Upper lobe of right lung (tissue), 1 donor: ENCODE measurements around the gene ZFHX3. TPM values are rescaled to one million over a fixed set of nuclear protein-coding genes. Genes with fewer than 3 reads are reported as not detected.
A peak's percentile ranks its signal among the peaks of the same experiment; 100 is the strongest.

Experiments used
- ATAC-seq: fragments of 200-7000 bp; cut with Tn5 transposase; one replicate; pipeline ENCODE4 v1.9.1; 2020; ENCODE audit warnings: mild to moderate bottlenecking, moderate library complexity
- DNase-seq: peaks from one replicate; pipeline ENCODE4 v3.0.0-alpha.2; 2020
- H3K27ac ChIP-seq: fragments of 200-600 bp; one replicate; pipeline ENCODE4 v1.8.0; 2022
- H3K27me3 ChIP-seq: fragments of 200-600 bp; one replicate; pipeline ENCODE4 v1.8.0; 2022; ENCODE audit warnings: mild to moderate bottlenecking
- H3K36me3 ChIP-seq: fragments of 200-600 bp; one replicate; pipeline ENCODE4 v1.8.0; 2022
- H3K4me1 ChIP-seq: fragments of 200-600 bp; one replicate; pipeline ENCODE4 v1.8.0; 2022
- H3K4me3 ChIP-seq: fragments of 200-600 bp; one replicate; pipeline ENCODE4 v1.8.0; 2022; ENCODE audit warnings: mild to moderate bottlenecking
- H3K9me3 ChIP-seq: fragments of 200-600 bp; one replicate; pipeline ENCODE4 v1.8.0; 2022
- CTCF ChIP-seq: fragments of 200-600 bp; IDR thresholded peaks from one replicate; pipeline ENCODE4 v1.8.0; 2022; ENCODE audit warnings: antibody characterized with exemption
- intact Hi-C: fragments of 100-400 bp; cut with DNase I; formaldehyde crosslinking; loops from one replicate; pipeline ENCODE4 v1.11.0; 2022
- total RNA-seq: library from RNA; stranded (reverse); fragmentation: NEBNext Ultra II Directional; extraction: Animal tissue kit (Norgen Biotek cat#: 25700); gene quantifications from one replicate; pipeline ENCODE4 v1.2.1, GENCODE V29; 2021
- donor health status: DM: no; HTN: yes; CAD: no; lungs with severe emphysema.

ZFHX3 gene
- total RNA-seq, 1 donor from 2014 or later = 29.0 TPM

GRCh38 chr16:72952404-72952803 lies 95.5 kb downstream of the ZFHX3 start:
- DNase-seq (no peak), ATAC-seq (no peak)
- TF ChIP-seq CTCF = no peak
- no peak overlapping the region for H3K4me3 ChIP-seq
- no peaks in the 10 kb centered on the region for H3K27me3 ChIP-seq
- H3K27ac ChIP-seq = no peak overlapping the region
- peaks cover 4% of the 10 kb centered on the region for H3K4me1 ChIP-seq
- H3K9me3 ChIP-seq = no peaks in the 10 kb centered on the region
- H3K36me3 ChIP-seq = peaks cover 20% of the 10 kb centered on the region
- intact Hi-C loops = no loop called here

- intact Hi-C loops = no loop called here
- H3K27ac ChIP-seq = no peak overlapping the region
- no peak overlapping the region for H3K4me3 ChIP-seq
- no peak for TF ChIP-seq CTCF
- peaks cover 15% of the 10 kb centered on the region for H3K36me3 ChIP-seq
- DNase-seq = no peak
- peaks cover 5% of the 10 kb centered on the region for H3K4me1 ChIP-seq
- no peak for ATAC-seq
- H3K27me3 ChIP-seq = no peaks in the 10 kb centered on the region
- no peaks in the 10 kb centered on the region for H3K9me3 ChIP-seq
Measured at GRCh38 chr16:72951916-72952315, 96.0 kb downstream of the ZFHX3 start.

GRCh38 chr16:72950669-72951068 lies 97.3 kb downstream of the ZFHX3 start:
- ATAC-seq = no peak
- Histone ChIP-seq H3K4me3 (no peak overlapping the region), H3K27ac (no peak overlapping the region), H3K4me1 (peaks cover 15% of the 10 kb centered on the region), H3K9me3 (no peaks in the 10 kb centered on the region), H3K36me3 (peaks cover 15% of the 10 kb centered on the region), H3K27me3 (no peaks in the 10 kb centered on the region)
- no peak for DNase-seq
- intact Hi-C loops = no loop called here
- TF ChIP-seq CTCF = no peak

GRCh38 chr16:72948238-72948829 lies 99.6 kb downstream of the ZFHX3 start:
- Histone ChIP-seq H3K4me3 (no peak overlapping the region), H3K27ac (peak overlapping the region; percentile 17), H3K9me3 (no peaks in the 10 kb centered on the region), H3K36me3 (peaks cover 15% of the 10 kb centered on the region), H3K4me1 (peaks cover 15% of the 10 kb centered on the region), H3K27me3 (no peaks in the 10 kb centered on the region)
- intact Hi-C loops = loop anchor here (10.0 kb wide), 1 partner anchor 114 kb away; no protein-coding TSS in a partner anchor
- DNase-seq = no peak
- no peak for ATAC-seq
- no peak for TF ChIP-seq CTCF

GRCh38 chr16:72947379-72948237 lies 100.3 kb downstream of the ZFHX3 start:
- peak; percentile 41 for ATAC-seq
- no peak for DNase-seq
- Histone ChIP-seq H3K4me1 (peaks cover 15% of the 10 kb centered on the region), H3K36me3 (peaks cover 15% of the 10 kb centered on the region), H3K27ac (peak overlapping the region; percentile 17), H3K9me3 (no peaks in the 10 kb centered on the region), H3K4me3 (no peak overlapping the region), H3K27me3 (no peaks in the 10 kb centered on the region)
- TF ChIP-seq CTCF = no peak
- intact Hi-C loops = loop anchor here (10.0 kb wide), 1 partner anchor 113 kb away; no protein-coding TSS in a partner anchor
